Measurements from ENCODE around the gene BLVRB.

- TF ChIP-seq EZH2 (IDR thresholded peaks at IDR 0.05; ENCODE audit: insufficient read depth, poor library complexity, severe bottlenecking) (no peak), EZH2phosphoT487 (IDR thresholded peaks at IDR 0.05; ENCODE audit: insufficient read depth, low read depth) (no peak)
Observed at GRCh38 chr19:40466985-40467734, 1.6 kb upstream of the BLVRB start, which contains the start of gene SPTBN4.

Data from GM23248 (cell line).